HG03469 (cell line): ENCODE results near the gene GJB5.
"Not testable (repeated sequence)": the region's sequence is repeated elsewhere in the genome, so short reads cannot be mapped to it uniquely, and the experiment has no call there.

Experiments
- ATAC-seq: cut with Tn5 transposase; IDR thresholded peaks from one replicate; pipeline ENCODE4 v1.9.1; 2021; ENCODE audit warnings: mild to moderate bottlenecking, moderate library complexity, moderate number of reproducible peaks; ENCODE audit not compliant: unreplicated experiment

The GJB5 gene

DNA sequence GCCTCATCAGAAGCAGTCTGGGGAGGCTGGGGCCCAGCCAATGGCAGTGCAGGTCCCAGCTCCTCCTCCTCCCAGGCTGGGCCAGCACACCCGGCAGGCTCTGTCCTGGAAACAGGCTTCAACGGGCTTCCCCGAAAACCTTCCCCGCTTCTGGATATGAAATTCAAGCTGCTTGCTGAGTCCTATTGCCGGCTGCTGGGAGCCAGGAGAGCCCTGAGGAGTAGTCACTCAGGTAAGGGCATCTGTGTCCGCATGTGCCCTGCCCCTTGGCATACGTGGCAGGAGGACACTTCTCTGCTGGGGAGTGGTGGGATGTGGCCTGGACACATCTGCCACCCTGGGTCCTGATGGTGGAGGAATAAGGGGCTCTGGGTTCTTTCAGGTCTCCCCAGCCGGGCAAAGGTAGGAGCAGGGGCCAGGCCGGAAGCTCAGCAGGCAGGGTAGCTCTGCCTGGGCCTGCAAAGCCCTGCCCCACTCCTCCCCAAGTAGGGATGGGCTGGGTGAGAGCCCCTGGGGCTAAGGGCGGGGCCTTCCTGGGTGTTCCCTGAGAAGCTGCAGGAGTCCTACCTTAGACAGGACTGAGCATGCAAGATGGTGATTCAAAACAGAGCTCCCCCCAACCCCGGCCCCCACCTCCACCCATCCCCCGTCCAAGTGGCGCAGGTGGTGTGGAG lies at the start of gene GJB5:
Gene GJB5 (plus strand): TSS at position 84 of the 674 bp plus-strand sequence. CDS start 2,284 bp downstream, outside the sequence.
- ATAC-seq, result no peak

DNA sequence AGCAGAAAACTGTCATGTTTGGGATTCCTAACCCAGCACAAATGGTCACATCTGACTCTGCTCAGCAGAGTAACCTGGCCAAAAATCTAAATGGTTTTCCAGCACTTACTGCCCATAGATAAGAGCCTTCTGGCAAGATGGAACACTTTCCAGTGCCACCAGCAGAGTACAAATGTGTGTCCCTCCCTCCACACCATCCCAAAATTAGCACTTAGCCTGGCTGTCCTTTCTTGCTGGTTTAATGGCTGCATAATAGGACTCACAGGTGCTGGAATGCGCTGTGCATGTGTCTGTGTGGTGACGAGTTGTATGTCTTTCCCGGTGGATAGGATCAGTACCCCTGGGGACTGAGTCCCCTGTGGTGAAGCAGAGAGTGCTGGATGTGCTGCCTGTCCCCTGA lies 49.8 kb upstream of the GJB5 start:
- no peak for ATAC-seq

DNA sequence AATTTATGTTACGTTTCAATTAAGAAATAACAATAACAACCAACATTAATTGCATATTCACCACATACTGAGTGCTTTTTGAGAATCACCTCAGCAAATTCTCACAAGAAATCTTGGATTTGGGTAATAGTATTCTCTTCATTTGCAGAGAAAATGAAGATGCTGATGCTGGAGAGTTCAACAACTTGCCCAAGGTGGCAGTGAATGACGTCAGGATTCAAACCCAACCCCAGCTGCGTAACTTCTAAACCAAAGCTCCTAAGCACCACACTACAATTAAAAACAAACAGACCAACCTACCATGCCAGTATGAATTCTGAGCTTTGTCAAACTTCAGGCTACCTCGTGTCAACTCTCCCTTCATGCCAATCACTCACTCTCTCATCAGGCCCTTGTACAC lies 46.7 kb upstream of the GJB5 start:
- no peak for ATAC-seq

DNA sequence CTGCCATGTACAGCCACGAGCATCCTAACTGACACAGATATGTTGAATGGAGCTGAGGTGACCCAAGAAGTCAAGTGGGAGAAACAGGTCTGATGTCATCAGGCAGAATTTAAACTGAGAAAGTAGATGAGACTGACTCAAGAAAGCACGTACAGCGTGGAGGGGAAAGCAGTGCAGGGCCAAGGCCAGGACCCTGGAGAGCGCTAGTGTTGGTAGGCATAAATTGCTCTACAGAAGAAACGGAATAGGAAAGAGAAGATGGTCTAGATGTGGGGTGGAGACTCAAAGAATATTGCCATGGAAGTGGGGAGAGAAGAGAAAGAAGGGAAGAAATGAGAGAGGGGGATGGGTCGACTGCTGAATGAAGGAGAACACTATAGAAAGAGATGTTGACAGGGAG lies 45.3 kb upstream of the GJB5 start:
- no peak for ATAC-seq

DNA sequence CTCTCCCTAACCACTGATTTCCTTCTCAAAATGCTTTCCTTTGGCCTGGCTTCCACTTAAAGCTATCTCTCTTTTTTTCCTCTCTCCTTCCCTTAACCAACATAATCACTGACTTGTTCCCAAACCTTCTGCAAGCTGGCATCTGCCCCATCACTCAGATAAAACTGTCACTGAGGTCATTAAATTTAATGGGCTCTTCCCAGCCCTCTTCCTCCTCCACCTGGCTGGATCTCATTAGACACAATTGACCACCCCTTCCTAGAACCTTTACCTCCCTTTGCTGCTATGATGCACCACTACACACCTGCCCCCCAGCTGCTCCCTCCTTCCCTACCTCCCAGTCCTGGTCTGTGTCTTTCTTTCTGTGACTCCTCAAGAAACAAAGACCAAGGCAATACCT lies 44.0 kb upstream of the GJB5 start:
- no peak for ATAC-seq

DNA sequence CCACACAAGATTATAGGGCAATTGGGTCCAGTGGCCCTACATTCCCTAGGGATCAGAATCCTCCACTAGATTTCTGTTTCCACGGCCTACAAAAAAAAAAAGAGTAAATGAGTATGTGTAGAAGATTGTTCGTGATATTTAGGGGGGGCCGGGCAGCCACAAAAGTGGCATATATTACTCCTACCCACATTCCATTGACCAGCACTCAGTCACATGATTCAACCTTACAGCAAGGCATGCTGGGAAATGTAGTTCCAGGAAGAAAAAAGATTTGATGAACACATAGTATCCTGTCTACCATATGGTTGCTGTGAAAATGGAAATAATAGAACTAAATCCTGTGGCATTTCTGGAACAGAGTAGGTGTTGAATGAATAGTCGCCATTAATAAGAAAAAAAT lies 43.4 kb upstream of the GJB5 start:
- ATAC-seq, result no peak

DNA sequence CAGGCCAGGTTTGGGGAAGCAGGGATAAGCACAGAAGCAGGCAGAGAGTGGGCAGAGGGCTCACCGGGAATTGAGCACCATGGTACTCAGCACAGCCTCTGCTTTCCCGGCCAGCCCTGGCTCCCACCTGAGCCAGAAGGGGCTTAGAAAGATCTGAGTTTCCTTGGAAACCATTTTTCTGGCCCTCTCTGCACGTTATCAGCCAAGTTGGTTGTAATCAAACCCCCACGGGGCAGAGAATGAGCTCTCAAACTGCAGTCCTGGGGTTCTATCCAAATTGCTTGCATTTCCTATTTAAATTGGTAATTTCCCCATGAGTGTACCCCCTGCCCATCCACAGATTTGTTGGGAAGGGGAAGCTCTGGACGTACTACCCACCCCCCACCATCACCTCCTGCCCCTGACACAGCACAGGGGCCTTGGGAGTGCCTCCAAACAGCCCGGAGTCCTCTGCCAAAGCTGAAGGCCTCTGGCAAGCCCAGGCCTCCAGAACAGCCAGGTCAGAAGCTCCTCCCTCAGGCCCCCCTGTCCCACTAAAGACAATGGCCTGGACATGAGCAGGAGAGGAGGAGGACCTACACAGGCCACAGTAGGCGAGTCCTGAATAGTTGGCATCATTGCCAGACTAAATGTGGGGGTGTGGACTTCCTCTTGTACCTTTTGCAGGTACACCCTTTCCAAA lies 42.7 kb upstream of the GJB5 start:
- ATAC-seq, result no peak

DNA sequence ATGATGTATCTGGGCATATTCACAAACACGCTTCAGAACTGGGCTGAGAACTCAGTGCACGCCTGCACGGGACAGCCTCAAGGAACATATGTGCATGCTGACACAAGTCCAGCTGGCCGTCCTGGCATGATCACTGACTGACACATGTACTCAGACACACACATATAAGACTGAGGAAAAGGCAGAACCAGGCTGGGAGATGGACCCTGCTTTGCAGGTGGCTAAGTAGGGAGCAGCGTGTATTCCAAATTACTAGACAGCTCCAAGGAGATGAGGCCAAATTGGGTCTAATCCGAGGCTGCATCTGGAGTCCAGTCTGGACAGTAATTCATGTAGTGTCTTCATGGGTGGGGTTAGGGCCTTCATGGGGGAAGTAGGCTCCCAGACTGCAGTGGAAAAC lies 41.4 kb upstream of the GJB5 start:
- ATAC-seq, result no peak

DNA sequence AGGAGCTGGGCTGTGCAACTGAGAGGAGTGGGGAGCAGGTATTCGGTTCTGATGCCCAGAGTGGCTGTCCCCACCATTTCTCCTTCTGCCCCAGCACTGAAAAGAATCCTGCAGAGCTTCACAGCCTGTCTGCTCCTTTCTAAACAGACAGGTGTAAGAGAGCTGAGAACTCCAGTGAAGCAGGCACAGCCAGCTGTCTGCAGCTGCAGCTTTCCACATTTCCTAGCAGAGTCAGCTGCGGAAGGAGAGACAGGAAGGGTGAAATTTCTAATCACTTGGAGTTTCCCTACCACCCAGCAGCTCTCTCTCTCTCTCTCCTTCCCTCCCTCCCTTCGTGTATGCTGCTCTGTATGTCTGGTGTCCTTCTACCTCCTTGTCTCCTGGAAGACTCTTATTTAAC lies 40.5 kb upstream of the GJB5 start:
- no peak for ATAC-seq

DNA sequence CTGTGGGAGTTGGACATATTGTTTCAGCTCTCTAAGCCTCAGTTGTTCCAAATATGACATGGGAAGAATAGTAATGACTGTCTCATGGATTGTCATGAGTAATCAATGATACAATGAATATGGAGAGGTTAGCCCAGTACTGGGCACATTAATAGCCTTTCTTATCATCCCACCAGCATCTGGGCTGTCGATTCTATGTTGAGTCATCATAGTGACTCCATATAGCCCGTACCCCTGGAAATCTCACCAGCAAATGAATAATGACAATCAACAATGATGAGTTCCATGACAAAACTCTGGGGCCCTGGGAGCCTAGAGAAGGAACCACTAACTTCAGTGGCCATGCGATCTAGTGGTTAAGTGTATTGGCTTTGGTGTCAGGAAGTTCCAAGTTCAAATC lies 39.7 kb upstream of the GJB5 start:
- ATAC-seq, result no peak

DNA sequence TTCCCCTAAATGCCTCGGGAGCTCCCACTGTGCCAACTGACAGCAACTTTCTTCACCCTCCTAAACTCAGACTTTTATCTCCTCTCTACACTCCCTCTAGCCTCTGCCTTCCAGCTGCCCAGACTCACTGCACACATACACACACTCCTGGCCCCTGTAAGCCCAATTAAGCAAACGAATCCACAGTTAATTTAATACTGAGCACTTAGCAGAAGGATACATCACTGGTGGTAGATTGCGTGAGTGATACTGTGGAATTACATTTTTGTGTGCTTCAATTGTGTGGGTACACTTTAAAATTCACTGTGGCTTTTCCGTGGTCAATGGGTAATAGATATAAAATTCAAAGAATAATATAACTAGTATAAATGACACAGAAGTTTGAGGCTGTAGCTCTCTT lies 33.6 kb upstream of the GJB5 start:
- ATAC-seq, result no peak

DNA sequence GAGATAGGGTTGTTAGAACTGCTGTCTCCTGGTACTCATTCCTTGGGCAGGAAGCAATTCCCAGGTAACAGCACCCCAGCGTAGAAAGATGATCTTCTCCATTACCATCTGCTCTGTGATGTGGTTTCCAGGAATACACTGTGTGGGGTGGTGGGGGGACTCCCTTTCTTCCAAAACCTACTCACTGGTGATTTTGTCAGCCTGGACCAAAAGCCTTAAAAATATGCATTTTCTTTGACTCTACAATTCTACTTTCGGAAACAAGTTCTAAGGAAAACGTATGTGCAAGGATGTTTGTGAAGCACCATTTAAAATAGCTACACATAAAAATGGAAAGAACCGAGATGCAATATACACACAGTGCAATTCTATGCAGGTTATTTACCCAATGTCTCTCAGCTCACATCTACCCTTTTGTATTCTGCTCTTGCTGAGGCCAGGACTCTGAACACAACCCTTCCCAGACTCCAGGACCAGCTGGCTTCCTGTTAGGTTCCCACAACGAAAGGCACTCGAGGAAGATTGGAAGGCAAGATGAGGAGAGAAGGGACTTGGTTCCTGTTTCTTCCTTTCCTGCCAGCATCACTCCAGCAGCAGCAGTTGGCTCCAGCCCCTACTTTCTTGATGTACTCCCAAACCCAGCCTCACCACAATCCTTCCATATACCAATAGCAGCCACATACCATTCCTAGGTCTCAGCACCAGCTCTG lies 33.0 kb upstream of the GJB5 start:
- ATAC-seq, result no peak

DNA sequence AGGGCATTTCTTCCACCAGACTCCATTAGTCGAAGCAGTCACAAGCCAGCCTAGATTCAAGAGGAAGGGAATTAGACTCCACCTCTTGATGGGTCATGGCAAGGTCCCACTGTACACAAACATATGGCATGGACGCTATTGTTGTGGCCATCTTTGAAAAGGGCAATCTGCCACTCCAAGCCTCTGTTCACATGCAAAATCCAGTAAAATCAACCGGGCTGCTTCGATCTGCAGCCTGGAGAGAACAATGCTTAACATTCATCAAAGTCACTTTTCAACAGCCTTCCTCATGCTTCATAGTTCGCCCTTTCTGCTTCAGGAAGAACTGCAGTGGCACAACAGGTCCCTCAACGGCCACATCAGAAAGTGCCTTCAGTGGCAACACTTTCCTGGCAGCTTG lies 28.0 kb upstream of the GJB5 start:
- ATAC-seq, result no peak

DNA sequence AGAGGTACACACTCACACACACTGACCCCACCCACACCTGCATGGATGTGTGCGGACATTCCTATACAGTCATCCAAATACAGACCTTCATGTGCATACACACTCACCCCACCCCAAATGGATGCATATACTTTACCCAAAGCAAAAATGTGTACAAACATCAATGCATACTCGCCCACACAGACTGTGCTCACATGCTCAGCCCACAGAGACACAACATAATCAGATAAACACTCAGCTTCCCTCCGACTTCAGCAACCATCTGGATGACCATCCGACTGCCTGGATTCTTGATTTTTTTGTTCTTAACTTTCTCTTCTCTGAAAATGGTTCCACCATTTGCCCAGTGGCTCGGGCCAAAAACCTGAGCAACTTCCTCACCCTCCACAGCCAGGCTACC lies 24.4 kb upstream of the GJB5 start:
- no peak for ATAC-seq

DNA sequence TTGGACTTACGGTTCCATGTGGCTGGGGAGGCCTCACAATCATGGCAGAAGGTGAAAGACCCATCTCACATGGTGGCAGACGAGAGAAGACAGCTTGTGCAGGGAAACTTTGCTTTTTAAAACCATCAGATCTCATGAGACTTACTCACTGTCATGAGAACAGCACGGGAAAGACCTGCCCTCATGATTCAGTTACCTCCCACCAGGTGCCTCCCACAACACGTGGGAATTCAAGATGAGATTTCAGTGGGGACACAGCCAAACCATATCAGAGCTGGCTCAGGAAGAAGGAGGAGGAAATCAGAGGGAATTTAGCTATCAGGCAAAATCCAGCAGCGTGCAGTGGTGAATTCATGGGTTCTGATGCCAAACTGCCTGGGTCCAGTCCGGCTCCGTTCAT lies 22.0 kb upstream of the GJB5 start:
- not testable (repeated sequence) for ATAC-seq

DNA sequence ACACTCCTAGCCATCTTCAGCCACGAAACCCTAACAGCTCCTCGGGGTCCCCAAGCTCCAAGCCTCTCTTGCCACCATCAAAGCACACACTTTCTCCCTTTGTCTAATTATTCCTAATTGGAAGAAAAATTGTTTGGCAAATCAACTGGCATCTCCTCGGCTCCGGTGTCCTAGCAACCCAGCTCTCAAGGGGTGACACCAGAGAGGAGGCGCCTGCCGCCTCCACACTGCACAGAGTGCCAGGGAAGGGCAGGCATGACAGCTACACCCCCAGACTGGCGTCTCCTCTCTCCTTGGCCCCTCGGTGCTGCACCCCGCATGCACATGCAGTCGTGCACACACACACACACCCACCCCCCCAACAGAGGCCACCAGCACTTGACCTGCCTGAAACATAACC lies 18.2 kb upstream of the GJB5 start:
- ATAC-seq, result no peak

DNA sequence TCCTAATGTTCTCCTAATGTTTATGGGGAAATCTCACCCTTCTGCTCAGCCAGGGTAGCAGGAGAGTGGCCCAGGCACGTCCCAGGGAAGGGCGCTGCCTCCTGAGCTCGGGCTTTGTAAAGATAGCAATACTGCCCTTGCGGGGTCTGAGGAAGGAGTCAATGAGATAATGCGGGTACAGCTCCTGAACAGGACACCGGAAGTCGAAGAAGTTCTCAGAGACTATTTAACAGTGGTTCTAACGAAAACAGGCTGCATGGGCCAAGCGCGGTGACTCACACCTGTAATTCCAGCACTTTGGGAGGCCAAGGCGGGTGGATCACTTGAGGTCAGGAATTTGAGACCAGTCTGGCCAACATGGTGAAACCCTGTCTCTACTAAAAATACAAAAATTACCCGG lies 17.6 kb upstream of the GJB5 start:
- not testable (repeated sequence) for ATAC-seq

DNA sequence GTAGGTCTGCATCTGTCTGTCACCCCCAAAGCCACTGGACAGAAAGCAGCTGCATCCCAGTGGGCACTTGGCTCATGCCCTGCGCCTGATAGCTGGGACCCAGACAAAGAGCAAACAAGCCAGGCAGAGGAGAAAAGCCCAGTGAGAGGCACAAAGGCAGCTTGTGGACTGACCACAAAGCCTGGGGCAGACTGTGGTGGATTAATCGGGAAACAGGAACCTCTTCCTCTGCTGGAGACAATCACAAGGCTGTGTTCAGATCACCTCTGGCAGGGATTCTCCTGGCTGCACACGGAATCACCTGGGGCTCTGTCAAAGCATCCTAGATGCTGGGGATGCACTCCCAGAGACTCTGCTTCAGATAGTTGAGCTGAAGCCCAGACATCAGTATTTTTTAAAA lies 15.2 kb upstream of the GJB5 start:
- ATAC-seq, result no peak

DNA sequence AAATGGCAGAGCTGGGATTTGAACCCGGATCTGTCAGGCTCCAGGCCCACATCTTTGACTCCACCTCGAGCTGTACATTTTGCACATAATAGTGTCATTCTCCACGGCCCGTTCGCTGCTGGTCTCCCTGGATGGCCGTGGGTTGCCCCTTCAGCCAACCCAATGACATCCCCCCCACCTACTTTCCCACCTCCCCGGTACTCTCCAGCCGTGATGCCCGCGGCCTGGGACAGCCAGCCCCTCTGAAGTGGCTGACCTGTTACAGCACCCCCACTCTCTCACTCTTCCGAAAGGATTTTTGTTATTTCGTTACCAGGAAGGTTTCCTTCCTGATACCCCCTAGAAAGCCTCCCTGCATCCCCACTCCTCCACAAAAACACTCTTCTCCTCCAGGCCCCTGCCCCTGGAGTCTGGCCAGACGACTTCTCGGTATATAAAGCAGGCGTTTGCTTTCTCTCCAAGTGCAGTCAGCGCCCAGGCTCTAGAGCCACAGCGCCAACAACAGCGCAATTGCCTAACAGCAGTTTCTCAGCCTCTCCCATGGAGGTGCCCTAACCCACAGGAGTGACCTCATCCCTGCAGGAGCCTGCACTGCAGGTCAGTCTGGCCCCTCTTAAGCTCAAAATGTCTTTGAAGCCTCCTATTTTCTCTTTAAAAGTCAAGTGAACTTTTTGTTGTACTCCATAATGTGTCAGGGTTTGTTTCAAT lies 14.5 kb upstream of the GJB5 start:
- ATAC-seq, result no peak

DNA sequence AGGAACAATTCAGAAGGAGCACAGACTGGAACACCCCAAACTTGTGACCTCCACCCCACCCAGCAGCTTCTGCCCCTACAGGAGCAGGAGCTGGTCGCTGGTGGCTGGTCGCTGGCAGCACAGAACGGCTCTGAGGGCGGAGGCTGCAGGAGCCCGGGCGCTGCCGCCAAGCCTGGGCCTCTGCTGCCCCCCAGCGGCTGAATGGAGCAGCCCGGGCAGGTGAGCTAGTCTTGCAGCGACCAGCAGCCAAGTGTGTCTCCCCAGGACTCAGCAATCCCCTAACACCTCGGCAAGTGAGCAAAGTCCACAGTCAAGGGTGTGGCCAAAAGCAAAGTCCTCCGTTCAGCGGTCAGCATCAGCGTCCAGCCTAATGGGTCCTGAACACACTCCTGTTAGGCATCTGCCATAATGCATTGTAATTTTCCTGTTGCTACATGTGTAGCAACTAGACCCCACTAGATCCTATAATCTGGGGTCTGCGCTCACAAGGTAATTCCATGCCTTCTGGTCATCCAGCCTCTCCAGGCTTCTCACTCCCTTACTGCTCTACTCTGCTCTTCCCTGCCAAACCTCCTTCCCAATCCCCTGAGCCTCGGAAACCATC lies 12.1 kb upstream of the GJB5 start:
- ATAC-seq, result no peak

DNA sequence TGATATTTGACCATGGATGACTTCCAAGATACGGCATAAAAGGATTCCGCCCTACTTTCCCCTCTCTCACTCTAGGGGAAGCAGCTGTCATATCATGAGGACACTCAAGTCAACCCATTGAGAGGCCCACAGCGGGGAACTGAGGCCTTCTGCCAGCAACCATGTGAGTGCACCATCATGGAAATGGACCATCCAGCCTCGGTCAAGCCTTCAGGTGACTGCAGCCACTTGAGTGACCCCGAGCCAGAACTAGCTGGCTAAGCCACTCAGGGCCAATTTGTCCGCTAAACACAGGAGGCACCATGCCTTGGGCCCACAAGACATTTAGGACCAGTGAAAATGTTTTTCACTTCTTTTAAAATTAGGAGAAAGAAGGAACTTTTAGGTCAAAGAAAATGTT lies 11.1 kb upstream of the GJB5 start:
- ATAC-seq, result no peak
